Adipocyte (in vitro differentiated cells): ENCODE results near the gene PARD6A.

Experiments used
- DNase-seq: peaks from one replicate; pipeline ENCODE4 v3.0.0-alpha.2; 2015; ENCODE audit warnings: low read depth
- H3K27me3 ChIP-seq: replicated peaks from 2 replicates; pipeline ENCODE4 v1.7.0; 2013; ENCODE audit warnings: mild to moderate bottlenecking, low read length, moderate library complexity; ENCODE audit not compliant: control insufficient read depth, insufficient read depth
- H3K36me3 ChIP-seq: 2 replicates; pipeline ENCODE4 v1.7.0; 2013; ENCODE audit warnings: low read length, mild to moderate bottlenecking, moderate library complexity; ENCODE audit not compliant: control insufficient read depth, insufficient read depth, severe bottlenecking
- H3K4me1 ChIP-seq: 2 replicates; pipeline ENCODE4 v1.7.0; 2013; ENCODE audit warnings: mild to moderate bottlenecking, low read length, moderate library complexity; ENCODE audit not compliant: control insufficient read depth, insufficient read depth
- H3K4me3 ChIP-seq: 2 replicates; pipeline ENCODE4 v1.7.0; 2013; ENCODE audit warnings: mild to moderate bottlenecking, low read length, moderate library complexity
- H3K9ac ChIP-seq: 2 replicates; pipeline ENCODE4 v1.7.0; 2013; ENCODE audit warnings: mild to moderate bottlenecking, low read length, moderate library complexity
- H3K9me3 ChIP-seq: 2 replicates; pipeline ENCODE4 v1.7.0; 2013; ENCODE audit warnings: mild to moderate bottlenecking, low read length, moderate library complexity; ENCODE audit not compliant: control insufficient read depth

The PARD6A gene

DNA sequence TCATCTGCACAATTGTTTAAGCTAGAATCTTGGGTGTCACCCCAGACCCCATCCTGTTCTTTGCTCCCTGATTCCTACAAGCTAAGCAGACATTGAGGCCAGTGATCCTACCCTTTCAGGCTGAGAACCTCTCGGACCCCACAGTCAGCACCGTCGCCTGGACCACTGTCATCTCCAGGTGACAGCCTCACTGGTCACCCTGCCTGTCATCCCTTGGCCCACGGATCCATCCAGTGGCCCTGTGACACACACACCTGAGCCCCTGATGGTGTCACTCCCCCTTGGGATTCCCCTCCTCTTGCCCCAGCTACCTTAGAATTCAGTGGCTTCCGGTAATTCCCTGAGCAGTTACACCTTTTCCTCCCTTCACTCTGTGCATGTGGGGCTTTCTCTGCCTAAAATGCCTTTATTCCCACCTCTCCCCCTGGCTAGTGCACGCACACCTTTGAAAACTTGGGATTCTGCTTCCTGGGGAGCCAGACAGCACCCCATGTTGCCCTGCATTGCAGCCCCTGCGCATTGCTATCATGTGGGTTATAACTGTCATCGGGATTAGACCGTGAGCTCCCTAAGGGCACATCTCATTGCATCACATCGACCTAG lies 8.8 kb downstream of the PARD6A start:
- Histone ChIP-seq H3K4me3 (no peak overlapping the region), H3K4me1 (peaks cover 37% of the 10 kb centered on the region), H3K27me3 (no peaks in the 10 kb centered on the region), H3K9ac (no peak overlapping the region), H3K36me3 (no peaks in the 10 kb centered on the region), H3K9me3 (no peaks in the 10 kb centered on the region)
- DNase-seq, result no peak

DNA sequence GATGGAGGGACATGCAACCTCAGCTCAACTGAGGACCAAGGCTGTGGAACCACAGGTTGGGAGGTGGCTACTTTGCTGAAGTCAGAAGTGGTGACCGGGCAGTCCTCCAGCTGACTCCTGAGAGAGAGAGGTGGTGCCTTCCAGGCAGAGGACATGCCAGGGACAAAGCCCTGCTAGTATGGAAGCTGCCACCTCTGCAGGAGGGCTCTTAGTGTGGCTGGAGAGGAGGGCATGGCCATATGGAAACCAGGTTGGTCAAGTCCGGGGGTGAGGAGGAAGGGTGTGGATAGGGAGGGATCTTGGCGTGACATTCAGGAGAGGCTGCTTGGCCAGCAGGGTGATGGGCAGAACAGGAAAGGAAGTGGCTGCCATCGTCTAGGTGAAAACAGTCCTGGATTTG lies 11.5 kb downstream of the PARD6A start:
- Histone ChIP-seq H3K27me3 (no peaks in the 10 kb centered on the region), H3K9me3 (no peaks in the 10 kb centered on the region), H3K9ac (no peak overlapping the region), H3K4me3 (no peak overlapping the region), H3K4me1 (peaks cover 38% of the 10 kb centered on the region), H3K36me3 (no peaks in the 10 kb centered on the region)
- DNase-seq, result no peak

DNA sequence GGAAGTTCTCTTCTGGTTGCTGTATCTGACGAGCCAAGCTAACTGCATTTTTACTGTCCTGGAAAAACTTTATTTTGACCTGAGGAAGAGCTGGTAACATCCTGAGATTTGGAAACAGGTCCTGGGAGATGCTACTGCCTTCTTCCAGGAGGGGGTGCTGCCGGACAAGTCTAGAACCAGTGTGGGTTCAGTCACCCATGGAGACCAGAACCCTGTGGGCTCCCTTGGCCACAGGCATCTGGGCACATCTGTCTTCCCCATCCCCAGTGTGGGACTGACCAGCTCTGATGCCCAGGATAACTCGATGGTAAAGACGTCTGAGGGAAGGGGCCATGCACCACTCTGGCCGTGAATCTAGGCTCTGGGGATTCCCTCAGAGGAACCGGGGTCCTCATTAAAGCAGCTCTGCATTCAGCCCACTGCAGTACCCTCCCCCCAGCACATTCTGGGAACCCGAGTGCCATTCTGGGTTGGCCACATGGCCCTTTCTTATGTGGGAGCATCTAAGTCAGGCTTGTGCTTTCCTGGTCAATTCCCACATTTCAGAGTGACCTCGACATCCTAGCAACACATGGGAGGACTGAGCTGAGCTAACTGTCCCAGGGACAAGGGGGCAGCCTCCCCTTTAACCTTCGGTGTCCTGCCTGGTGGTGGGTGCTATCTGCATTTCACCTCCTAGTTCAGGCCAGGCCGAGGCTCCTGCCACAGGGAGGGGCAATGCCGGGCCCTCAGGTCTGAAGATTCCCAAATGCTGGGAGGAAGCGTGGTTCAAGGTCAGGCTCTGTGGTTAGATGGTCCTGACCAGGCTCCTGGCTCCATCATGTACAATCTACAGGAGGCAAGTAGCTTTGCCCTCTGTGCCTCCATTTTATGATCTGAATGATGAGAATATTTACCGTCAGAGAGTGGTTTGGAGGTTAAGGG lies 12.2 kb downstream of the PARD6A start:
- no peaks in the 10 kb centered on the region for H3K27me3 ChIP-seq
- H3K9me3 ChIP-seq, result no peaks in the 10 kb centered on the region
- no peak overlapping the region for H3K4me3 ChIP-seq
- peak overlapping the region; percentile 48 for H3K9ac ChIP-seq
- peak; percentile 77 for DNase-seq
- H3K4me1 ChIP-seq, result peaks cover 37% of the 10 kb centered on the region
- no peaks in the 10 kb centered on the region for H3K36me3 ChIP-seq

DNA sequence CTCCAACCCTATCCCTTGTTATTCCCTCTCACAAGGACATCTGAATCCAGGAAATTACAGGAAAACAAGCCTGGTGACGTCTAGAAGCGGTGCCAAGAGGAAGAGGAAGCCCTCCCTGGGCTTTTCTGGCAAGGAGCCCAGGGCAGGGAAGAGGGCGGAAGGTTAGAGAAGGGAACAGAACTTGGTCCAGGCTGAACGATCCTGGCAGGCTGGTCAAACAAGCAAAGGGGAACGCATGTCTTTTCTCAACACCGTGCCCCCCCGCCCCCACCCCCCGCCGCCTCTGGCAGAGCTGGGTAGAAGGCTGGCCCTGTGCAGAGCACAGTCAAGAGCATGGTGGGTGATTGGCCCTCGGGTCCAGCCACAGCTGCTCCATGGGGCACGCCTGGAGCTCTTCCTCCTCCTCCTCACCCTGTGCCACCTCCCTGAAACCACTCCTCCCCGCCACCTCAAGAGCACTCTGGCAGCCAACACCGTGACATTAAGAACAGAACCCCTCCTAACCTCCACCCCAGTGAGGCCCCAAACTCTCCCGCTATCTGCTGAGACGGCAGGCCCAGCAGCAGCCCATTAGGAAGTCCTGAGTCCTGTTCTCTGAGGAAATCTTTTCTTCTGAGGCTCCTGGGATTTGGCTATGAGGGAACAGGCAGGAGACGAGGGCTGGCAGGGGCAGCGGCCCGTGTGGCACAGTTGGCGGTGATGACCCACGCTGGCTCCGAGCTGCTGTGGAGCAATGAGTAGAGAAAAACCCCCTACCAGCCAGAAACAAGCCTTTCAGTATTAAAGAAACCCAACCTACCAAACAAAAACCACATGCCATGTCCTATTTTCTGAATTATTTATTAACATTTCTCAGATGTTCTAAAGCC lies 13.2 kb downstream of the PARD6A start:
- Histone ChIP-seq H3K9me3 (no peaks in the 10 kb centered on the region), H3K36me3 (no peaks in the 10 kb centered on the region), H3K27me3 (no peaks in the 10 kb centered on the region), H3K4me3 (no peak overlapping the region), H3K9ac (peak overlapping the region; percentile 69), H3K4me1 (peaks cover 40% of the 10 kb centered on the region)
- no peak for DNase-seq

- no peaks in the 10 kb centered on the region for H3K27me3 ChIP-seq
- H3K9me3 ChIP-seq, result no peaks in the 10 kb centered on the region
- no peak overlapping the region for H3K4me3 ChIP-seq
- no peak for DNase-seq
- peak overlapping the region; percentile 69 for H3K9ac ChIP-seq
- no peaks in the 10 kb centered on the region for H3K36me3 ChIP-seq
- H3K4me1 ChIP-seq, result peaks cover 41% of the 10 kb centered on the region
Measured at GRCh38 chr16:67674851-67675578, 14.3 kb downstream of the PARD6A start.

GRCh38 chr16:67675579-67675935 lies 14.8 kb downstream of the PARD6A start:
- H3K4me3 ChIP-seq, result no peak overlapping the region
- no peak overlapping the region for H3K9ac ChIP-seq
- no peaks in the 10 kb centered on the region for H3K27me3 ChIP-seq
- peaks cover 41% of the 10 kb centered on the region for H3K4me1 ChIP-seq
- H3K36me3 ChIP-seq, result no peaks in the 10 kb centered on the region
- no peaks in the 10 kb centered on the region for H3K9me3 ChIP-seq
- DNase-seq, result no peak

DNA sequence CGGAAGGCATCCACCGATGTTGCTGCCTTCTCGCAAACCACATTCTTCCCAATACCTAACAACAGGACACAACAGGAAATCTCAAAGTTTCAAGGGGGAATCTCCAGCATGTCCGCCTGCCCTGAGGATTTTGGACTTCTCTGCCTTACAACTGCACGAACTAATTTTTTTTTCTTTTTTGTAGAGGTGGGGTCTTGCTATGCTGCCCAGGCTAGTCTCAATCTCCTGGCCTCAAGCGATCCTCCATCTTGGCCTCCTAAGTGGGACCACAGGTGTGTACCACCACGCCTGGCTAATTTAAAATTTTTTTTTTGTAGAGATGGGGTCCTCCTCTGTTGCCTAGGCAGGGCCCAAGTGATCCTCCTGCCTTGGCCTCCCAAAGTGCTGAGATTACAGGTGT lies 15.2 kb downstream of the PARD6A start:
- Histone ChIP-seq H3K9me3 (no peaks in the 10 kb centered on the region), H3K36me3 (no peaks in the 10 kb centered on the region), H3K9ac (no peak overlapping the region), H3K4me3 (no peak overlapping the region), H3K4me1 (peaks cover 41% of the 10 kb centered on the region), H3K27me3 (no peaks in the 10 kb centered on the region)
- no peak for DNase-seq

GRCh38 chr16:67676516-67676915 lies 15.8 kb downstream of the PARD6A start:
- Histone ChIP-seq H3K4me3 (no peak overlapping the region), H3K4me1 (peaks cover 41% of the 10 kb centered on the region), H3K9me3 (no peaks in the 10 kb centered on the region), H3K9ac (peak overlapping the region; percentile 23), H3K36me3 (no peaks in the 10 kb centered on the region), H3K27me3 (no peaks in the 10 kb centered on the region)
- DNase-seq, result no peak

DNA sequence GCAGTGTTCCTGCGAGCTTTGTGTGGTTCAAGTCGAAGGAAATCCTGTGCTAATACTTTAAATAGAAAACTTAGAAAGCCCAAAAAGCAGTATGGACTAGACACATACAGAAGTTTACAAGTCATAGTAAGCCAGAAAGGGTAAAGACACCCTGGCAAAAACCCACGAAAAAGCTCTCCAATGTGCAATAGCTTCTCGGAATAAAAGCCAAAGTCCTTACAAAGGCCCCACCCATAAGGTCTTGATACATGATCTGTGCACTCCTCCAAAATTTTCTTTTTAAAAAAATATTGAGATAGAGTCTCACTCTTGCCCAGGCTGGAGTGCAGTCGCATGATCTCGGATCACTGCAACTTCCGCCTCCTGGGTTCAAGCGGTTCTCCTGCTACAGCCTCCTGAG lies 16.2 kb downstream of the PARD6A start:
- no peaks in the 10 kb centered on the region for H3K27me3 ChIP-seq
- no peaks in the 10 kb centered on the region for H3K9me3 ChIP-seq
- H3K4me1 ChIP-seq, result peaks cover 41% of the 10 kb centered on the region
- H3K36me3 ChIP-seq, result no peaks in the 10 kb centered on the region
- peak overlapping the region; percentile 23 for H3K9ac ChIP-seq
- no peak for DNase-seq
- no peak overlapping the region for H3K4me3 ChIP-seq

DNA sequence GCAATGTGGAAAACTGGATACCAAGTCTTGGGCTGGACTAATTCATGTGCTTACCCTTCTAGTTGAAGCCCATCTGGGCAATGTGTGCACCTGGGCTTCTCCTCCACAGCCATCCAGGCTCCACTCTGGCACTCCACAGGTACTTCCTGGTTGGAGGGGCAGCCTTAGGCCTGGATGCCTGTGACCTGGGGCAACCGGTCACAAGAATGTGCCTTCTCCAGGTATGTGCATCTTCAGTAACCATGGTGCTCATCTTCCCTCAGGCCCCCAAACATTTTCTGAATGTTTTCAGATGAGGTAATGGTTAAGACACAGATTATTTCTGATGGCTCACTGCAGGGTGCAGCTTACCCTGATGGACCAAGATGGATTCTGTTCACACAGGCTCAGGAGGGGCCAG lies 17.0 kb downstream of the PARD6A start:
- Histone ChIP-seq H3K4me3 (no peak overlapping the region), H3K9ac (no peak overlapping the region), H3K27me3 (no peaks in the 10 kb centered on the region), H3K4me1 (peaks cover 41% of the 10 kb centered on the region), H3K36me3 (peaks cover 3% of the 10 kb centered on the region), H3K9me3 (no peaks in the 10 kb centered on the region)
- no peak for DNase-seq
